Measurements from ENCODE around the gene KCNMB2. TPM values are rescaled to one million over a fixed set of nuclear protein-coding genes. Genes with fewer than 3 reads are reported as not detected.
"Not testable (repeated sequence)": the region's sequence is repeated elsewhere in the genome, so short reads cannot be mapped to it uniquely, and the experiment has no call there.

The KCNMB2 gene
- polyA plus RNA-seq, 4 donors, result 0.06 to 3.9 (median 1.4) TPM; not detected in 1

DNA sequence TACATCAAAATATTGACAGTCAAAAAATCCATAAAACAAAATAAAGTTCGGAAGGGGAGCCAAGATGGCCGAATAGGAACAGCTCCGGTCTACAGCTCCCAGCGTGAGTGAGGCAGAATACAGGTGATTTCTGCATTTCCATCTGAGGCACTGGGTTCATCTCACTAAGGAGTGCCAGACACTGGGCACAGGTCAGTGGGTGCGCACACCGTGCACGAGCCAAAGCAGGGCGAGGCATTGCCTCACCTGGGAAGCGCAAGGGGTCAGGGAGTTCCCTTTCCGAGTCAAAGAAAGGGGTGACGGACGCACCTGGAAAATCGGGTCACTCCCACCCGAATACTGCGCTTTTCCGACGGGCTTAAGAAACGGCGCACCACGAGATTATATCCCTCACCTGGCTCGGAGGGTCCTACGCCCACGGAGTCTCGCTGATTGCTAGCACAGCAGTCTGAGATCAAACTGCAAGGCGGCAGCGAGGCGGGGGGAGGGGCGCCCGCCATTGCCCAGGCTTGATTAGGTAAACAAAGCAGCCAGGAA, 323.7 kb downstream of the KCNMB2 start:
- whole genome bisulfite sequencing, 3 donors, result 87 to 95% (median 90%) methylated on average over 21 to 29 of the region's 29 CpGs
- H3K27me3 ChIP-seq (ENCODE audit: control insufficient read depth in 3 of 3, insufficient read depth in 3 of 3, low read length in 3 of 3); H3K4me1 ChIP-seq (ENCODE audit: control insufficient read depth in 3 of 3, insufficient read depth in 2 of 3, low read depth in 1 of 3, low read length in 2 of 3); H3K36me3 ChIP-seq (ENCODE audit: control insufficient read depth in 3 of 3, insufficient read depth in 2 of 3, low read depth in 1 of 3, low read length in 3 of 3); DNase-seq; FAIRE-seq; H3K27ac ChIP-seq (ENCODE audit: low read depth in 1 of 3, low read length in 2 of 3); H3K9me3 ChIP-seq (ENCODE audit: control insufficient read depth in 2 of 2, insufficient read depth in 1 of 2, low read depth in 1 of 2, low read length in 1 of 2); H3K4me3 ChIP-seq (ENCODE audit: low read depth in 1 of 3, low read length in 3 of 3): not testable (repeated sequence)

DNA sequence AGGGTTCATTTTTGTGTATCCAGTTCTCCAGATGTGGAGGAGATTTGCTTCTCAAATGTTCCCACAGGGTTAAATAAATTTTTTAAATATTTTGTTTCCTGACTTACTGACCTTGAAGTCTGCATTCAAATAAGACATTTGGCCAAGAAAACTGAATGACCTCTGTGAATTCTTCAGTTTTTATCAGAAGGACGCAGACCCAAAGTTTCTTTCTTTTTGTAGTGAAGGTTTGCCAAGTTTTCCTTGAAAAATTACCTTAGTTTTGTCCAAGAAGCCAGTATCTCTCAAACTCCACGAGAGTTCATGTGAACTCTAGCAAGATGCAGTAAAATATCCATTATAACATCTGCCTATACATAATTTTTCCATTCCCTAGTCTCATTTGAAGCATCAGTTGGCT, 332.4 kb downstream of the KCNMB2 start:
- H3K4me3 ChIP-seq (ENCODE audit: low read depth in 1 of 3, low read length in 3 of 3), result no peak overlapping the region
- H3K27me3 ChIP-seq (ENCODE audit: control insufficient read depth in 3 of 3, insufficient read depth in 3 of 3, low read length in 3 of 3), result no peaks in the 10 kb centered on the region
- no peaks in the 10 kb centered on the region for H3K36me3 ChIP-seq (ENCODE audit: control insufficient read depth in 3 of 3, insufficient read depth in 2 of 3, low read depth in 1 of 3, low read length in 3 of 3)
- no peaks in the 10 kb centered on the region for H3K4me1 ChIP-seq (ENCODE audit: control insufficient read depth in 3 of 3, insufficient read depth in 2 of 3, low read depth in 1 of 3, low read length in 2 of 3)
- no peak for DNase-seq
- H3K9me3 ChIP-seq (ENCODE audit: control insufficient read depth in 2 of 2, insufficient read depth in 1 of 2, low read depth in 1 of 2, low read length in 1 of 2), result no peaks in the 10 kb centered on the region
- no peak overlapping the region for H3K27ac ChIP-seq (ENCODE audit: low read depth in 1 of 3, low read length in 2 of 3)
- 2 to 8% (median 2%) methylated on average over 2 of the region's 2 CpGs for WGBS, 3 donors
- no peak for FAIRE-seq

DNA sequence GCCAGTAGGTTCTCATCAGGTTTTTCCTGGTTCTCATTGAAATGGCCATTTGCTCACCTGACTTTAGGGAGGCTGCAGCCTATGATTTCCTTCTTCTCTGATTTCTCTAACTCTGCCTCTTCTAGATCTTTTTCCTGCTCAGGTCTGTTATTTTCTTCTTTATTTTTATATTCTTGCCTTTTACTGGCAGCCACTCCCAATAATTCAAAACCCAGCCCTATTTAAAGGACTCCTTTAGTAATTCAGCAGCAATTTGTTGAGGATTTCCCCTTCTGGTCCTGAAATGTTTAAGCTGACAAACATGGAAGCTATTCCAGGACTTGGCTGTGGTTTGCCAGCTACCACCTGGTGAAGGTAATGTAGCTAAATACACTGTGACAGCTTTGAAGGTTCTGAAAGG, 333.8 kb downstream of the KCNMB2 start:
- Histone ChIP-seq H3K27me3 (ENCODE audit: control insufficient read depth in 3 of 3, insufficient read depth in 3 of 3, low read length in 3 of 3) (no peaks in the 10 kb centered on the region), H3K9me3 (ENCODE audit: control insufficient read depth in 2 of 2, insufficient read depth in 1 of 2, low read depth in 1 of 2, low read length in 1 of 2) (no peaks in the 10 kb centered on the region), H3K27ac (ENCODE audit: low read depth in 1 of 3, low read length in 2 of 3) (no peak overlapping the region), H3K36me3 (ENCODE audit: control insufficient read depth in 3 of 3, insufficient read depth in 2 of 3, low read depth in 1 of 3, low read length in 3 of 3) (no peaks in the 10 kb centered on the region), H3K4me1 (ENCODE audit: control insufficient read depth in 3 of 3, insufficient read depth in 2 of 3, low read depth in 1 of 3, low read length in 2 of 3) (no peaks in the 10 kb centered on the region), H3K4me3 (ENCODE audit: low read depth in 1 of 3, low read length in 3 of 3) (no peak overlapping the region)
- DNase-seq (no peak), FAIRE-seq (no peak)

DNA sequence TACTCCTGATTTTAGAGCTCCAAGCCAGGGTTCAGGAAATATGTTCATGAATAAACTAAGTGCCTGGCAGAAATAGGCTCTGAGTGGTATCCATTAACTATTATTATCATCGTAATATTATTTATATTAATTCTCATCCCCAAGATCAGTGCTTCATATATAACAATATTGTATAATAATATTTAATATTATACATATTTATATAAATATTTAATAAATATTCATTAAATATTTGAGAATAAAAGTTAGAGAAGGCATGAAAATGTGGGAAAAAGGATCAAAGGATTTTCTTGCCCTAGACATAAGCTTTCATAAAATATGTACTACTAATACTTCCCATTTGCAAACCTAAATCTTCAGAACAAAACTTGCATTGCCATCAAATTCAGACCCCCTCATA, 338.9 kb downstream of the KCNMB2 start:
- WGBS, 3 donors, result 74 to 93% (median 84%) methylated on average over 1 of the region's 1 CpG
- no peaks in the 10 kb centered on the region for H3K4me1 ChIP-seq (ENCODE audit: control insufficient read depth in 3 of 3, insufficient read depth in 2 of 3, low read depth in 1 of 3, low read length in 2 of 3)
- FAIRE-seq, result no peak
- H3K27me3 ChIP-seq (ENCODE audit: control insufficient read depth in 3 of 3, insufficient read depth in 3 of 3, low read length in 3 of 3), result no peaks in the 10 kb centered on the region
- H3K4me3 ChIP-seq (ENCODE audit: low read depth in 1 of 3, low read length in 3 of 3), result no peak overlapping the region
- no peaks in the 10 kb centered on the region for H3K36me3 ChIP-seq (ENCODE audit: control insufficient read depth in 3 of 3, insufficient read depth in 2 of 3, low read depth in 1 of 3, low read length in 3 of 3)
- DNase-seq, result no peak
- no peaks in the 10 kb centered on the region for H3K9me3 ChIP-seq (ENCODE audit: control insufficient read depth in 2 of 2, insufficient read depth in 1 of 2, low read depth in 1 of 2, low read length in 1 of 2)
- no peak overlapping the region for H3K27ac ChIP-seq (ENCODE audit: low read depth in 1 of 3, low read length in 2 of 3)

DNA sequence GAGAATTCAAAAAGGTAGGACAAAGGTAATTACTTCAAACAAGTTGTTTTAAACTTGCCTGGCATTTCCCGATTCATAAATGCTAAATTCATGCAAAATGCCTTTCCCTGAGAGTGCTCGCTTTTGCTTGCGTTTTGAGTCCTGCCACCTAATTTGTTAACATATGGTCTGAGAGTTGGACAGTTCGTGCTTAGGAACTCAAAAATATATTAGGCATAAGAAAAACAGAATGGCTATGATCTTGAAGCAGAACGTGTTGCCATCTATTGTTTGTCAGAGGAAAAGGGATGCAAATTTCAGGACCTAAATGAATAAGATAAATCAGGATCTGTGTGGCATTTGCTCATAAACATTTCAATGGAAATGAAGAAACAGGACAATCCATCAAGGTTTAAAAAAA, 339.6 kb downstream of the KCNMB2 start:
- DNase-seq, result no peak
- Histone ChIP-seq H3K36me3 (ENCODE audit: control insufficient read depth in 3 of 3, insufficient read depth in 2 of 3, low read depth in 1 of 3, low read length in 3 of 3) (no peaks in the 10 kb centered on the region), H3K27ac (ENCODE audit: low read depth in 1 of 3, low read length in 2 of 3) (no peak overlapping the region), H3K9me3 (ENCODE audit: control insufficient read depth in 2 of 2, insufficient read depth in 1 of 2, low read depth in 1 of 2, low read length in 1 of 2) (no peaks in the 10 kb centered on the region), H3K27me3 (ENCODE audit: control insufficient read depth in 3 of 3, insufficient read depth in 3 of 3, low read length in 3 of 3) (no peaks in the 10 kb centered on the region), H3K4me1 (ENCODE audit: control insufficient read depth in 3 of 3, insufficient read depth in 2 of 3, low read depth in 1 of 3, low read length in 2 of 3) (no peaks in the 10 kb centered on the region), H3K4me3 (ENCODE audit: low read depth in 1 of 3, low read length in 3 of 3) (no peak overlapping the region)
- WGBS, 3 donors, result 64 to 68% (median 65%) methylated on average over 5 of the region's 5 CpGs
- FAIRE-seq, result no peak

DNA sequence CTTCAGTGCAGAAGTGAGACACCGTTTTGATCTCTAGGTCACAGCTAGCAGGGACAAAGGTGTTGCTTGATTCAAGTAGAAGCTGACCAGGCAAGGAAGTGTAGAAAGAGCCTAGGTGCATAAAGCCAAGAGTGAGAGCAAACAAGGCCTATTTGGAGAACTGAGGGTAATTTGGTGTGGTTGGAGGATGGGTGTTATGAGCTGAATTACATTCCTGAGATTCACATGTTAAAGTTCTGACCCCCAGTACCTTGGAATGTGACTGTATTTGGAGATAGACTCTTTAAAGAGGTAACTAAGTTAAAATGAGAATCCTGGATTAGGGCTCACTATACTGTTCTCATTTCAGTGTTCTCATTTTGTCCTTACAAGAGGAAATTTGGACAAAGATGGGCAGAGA, 344.0 kb downstream of the KCNMB2 start:
- Histone ChIP-seq H3K27ac (ENCODE audit: low read depth in 1 of 3, low read length in 2 of 3) (no peak overlapping the region), H3K4me1 (ENCODE audit: control insufficient read depth in 3 of 3, insufficient read depth in 2 of 3, low read depth in 1 of 3, low read length in 2 of 3) (no peaks in the 10 kb centered on the region), H3K4me3 (ENCODE audit: low read depth in 1 of 3, low read length in 3 of 3) (no peak overlapping the region), H3K27me3 (ENCODE audit: control insufficient read depth in 3 of 3, insufficient read depth in 3 of 3, low read length in 3 of 3) (no peaks in the 10 kb centered on the region), H3K9me3 (ENCODE audit: control insufficient read depth in 2 of 2, insufficient read depth in 1 of 2, low read depth in 1 of 2, low read length in 1 of 2) (no peaks in the 10 kb centered on the region), H3K36me3 (ENCODE audit: control insufficient read depth in 3 of 3, insufficient read depth in 2 of 3, low read depth in 1 of 3, low read length in 3 of 3) (no peaks in the 10 kb centered on the region)
- DNase-seq, result no peak
- 32 to 68% (median 35%) methylated on average over 1 of the region's 1 CpG for WGBS, 3 donors
- no peak for FAIRE-seq

Data from small intestine (tissue), 7 donors.